Amygdala (tissue), 56 donors: ENCODE measurements around the gene CMTM4.
A peak's percentile ranks its signal among the peaks of the same experiment; 100 is the strongest.
"Not testable (repeated sequence)": the region's sequence is repeated elsewhere in the genome, so short reads cannot be mapped to it uniquely, and the experiment has no call there.

ENCODE experiments used
- DNase-seq, 56 donors: peaks; one replicate each; lab custom pipeline; 2025; lab: John Stamatoyannopoulos, UW

CMTM4 gene

GRCh38 chr16:66706506-66706880, 9.9 kb upstream of the CMTM4 start:
- DNase-seq = peak in 5 of 56 donors; percentile 11 to 41 (median 17)

- DNase-seq = peak in 7 of 56 donors; percentile 6 to 25 (median 19)
Observed at GRCh38 chr16:66705790-66706505, 9.4 kb upstream of the CMTM4 start.

GRCh38 chr16:66703406-66704215, 7.1 kb upstream of the CMTM4 start:
- DNase-seq = peak in 5 of 56 donors; percentile 12 to 39 (median 16)

GRCh38 chr16:66701516-66701915, 5.0 kb upstream of the CMTM4 start:
- DNase-seq = no peak

GRCh38 chr16:66701026-66701425, 4.5 kb upstream of the CMTM4 start:
- no peak for DNase-seq

GRCh38 chr16:66699898-66700297, 3.4 kb upstream of the CMTM4 start:
- no peak for DNase-seq

- DNase-seq = no peak
Observed at GRCh38 chr16:66698046-66698445, 1.5 kb upstream of the CMTM4 start.

GRCh38 chr16:66695935-66696668, 441 bp downstream of the CMTM4 start:
- DNase-seq = peak in 5 of 56 donors; percentile 27 to 59 (median 47)

- DNase-seq = peak in 31 of 56 donors; percentile 15 to 73 (median 42)
Observed at GRCh38 chr16:66695471-66695934, 1.0 kb downstream of the CMTM4 start.

GRCh38 chr16:66693149-66693548, 3.4 kb downstream of the CMTM4 start:
- no peak for DNase-seq

GRCh38 chr16:66692341-66692740, 4.2 kb downstream of the CMTM4 start:
- DNase-seq = no peak

GRCh38 chr16:66691234-66691633, 5.3 kb downstream of the CMTM4 start:
- no peak for DNase-seq

- peak in 8 of 56 donors; percentile 9 to 46 (median 28) for DNase-seq
Observed at GRCh38 chr16:66690106-66690847, 6.3 kb downstream of the CMTM4 start.

GRCh38 chr16:66689282-66689681, 7.3 kb downstream of the CMTM4 start:
- no peak for DNase-seq

- no peak for DNase-seq
Observed at GRCh38 chr16:66687906-66688625, 8.5 kb downstream of the CMTM4 start.

GRCh38 chr16:66685501-66686115, 10.9 kb downstream of the CMTM4 start:
- DNase-seq = not testable (repeated sequence)

- DNase-seq = no peak
Observed at GRCh38 chr16:66682271-66682670, 14.3 kb downstream of the CMTM4 start.

GRCh38 chr16:66681676-66682075, 14.9 kb downstream of the CMTM4 start:
- DNase-seq = no peak

- DNase-seq = no peak
Observed at GRCh38 chr16:66678337-66678736, 18.2 kb downstream of the CMTM4 start.
